Amniotic stem cell (primary cell): ENCODE results near the gene BAMBI.

Experiments
- DNase-seq: peaks from one replicate; lab custom pipeline; 2025; lab: John Stamatoyannopoulos, UW

BAMBI gene

DNA sequence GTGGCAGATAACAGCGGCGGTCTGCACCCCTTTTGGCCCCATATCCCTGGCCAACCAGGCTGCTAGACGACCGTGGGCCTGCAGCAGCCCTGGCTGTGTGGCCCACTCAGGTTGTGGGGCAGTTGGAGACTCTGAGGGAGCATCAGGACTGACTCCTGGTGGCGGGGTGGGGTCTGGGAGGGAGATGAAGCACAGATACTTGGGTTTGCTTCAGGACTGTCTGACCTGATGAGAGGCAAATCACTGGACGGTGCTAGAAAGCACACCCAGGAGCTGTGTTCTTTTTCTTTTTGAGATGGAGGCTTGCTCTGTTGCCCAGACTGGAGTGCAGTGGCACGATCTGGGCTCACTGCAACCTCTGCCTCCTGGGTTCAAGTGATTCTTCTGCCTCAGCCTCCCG lies 28.2 kb downstream of the BAMBI start:
- no peak for DNase-seq

DNA sequence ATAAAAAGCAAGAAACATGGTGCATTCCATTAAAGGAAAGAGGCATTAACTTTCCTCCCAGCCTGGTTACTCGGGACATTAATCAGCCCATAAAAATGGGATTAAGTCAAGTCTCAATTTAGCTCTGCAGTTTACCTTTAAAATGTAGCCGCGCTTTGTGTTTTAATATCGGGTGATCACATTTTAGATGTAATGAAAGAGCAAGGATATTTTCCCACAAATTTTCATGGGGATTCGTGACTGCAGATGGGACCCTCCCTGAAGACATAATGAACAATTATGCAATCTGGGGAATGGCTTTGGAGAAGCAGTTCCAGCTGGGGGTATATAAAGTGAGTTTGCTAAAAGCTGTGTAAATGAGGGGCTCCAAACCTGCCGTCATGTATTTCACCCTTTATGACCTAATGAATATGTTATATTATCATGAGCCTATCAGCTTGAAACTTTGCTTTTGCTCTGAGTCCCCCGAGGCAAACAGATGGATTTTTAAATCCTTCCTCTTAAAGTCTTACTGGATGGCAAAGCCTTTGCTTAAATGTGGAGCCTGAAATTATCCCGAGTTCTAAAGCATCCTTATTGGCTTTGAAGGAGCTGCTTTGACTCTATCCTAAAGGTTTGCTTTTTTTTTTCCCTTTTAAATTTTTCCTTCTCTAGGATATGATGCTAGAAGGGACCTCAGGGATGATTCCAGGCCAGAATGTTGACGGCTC lies 31.8 kb downstream of the BAMBI start:
- DNase-seq, result no peak

DNA sequence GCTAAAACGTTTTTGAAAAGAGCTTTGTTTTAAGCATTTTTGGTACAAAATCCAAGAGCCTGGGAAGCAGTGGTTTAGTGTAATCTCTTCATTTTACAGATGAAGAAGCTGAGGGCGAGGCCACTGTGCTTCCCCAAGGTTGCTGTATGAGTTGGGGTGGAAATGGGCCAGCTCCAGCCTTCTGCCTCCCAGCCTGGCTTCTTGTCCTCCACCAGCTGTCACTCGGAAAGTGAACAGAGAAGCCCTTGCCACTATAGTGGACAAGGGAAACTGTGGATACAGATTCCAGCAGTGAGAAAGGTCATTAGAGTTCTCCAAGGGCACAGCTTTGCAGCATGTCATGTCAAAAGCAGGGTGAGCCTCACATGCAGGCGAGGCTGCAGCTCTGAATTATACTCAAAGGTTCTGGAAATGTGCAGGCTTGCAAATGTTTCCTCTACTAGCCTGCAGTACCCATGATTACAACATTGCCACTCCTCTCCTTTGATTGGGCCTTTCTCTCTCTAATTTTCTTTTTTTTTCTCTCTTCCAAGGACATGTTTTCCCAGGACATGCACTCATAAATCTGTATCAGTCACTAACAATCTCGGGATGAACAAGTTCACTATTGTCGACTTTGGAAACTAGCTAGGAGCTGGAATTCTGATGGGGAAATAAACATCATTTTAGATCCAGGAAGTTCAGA lies 33.0 kb downstream of the BAMBI start:
- no peak for DNase-seq

DNA sequence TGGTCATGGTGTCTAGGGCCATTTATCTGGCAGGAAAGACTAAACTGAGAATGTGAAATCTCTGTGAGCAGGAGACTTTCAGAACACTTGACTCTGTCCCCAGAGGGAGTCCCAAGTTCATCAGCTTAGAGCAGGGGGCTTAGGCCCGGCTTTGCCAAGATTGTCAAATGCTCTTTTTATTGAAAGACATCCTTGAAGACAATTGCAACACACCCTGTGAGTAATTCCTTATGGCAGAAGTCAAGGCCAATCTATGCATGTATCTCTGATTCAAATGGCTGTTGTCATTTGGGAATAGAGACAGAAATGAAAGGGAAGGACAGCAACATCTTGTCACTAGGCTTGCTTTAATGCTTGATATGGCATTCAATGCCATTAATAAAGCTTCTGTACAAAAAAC lies 33.7 kb downstream of the BAMBI start:
- DNase-seq, result no peak

DNA sequence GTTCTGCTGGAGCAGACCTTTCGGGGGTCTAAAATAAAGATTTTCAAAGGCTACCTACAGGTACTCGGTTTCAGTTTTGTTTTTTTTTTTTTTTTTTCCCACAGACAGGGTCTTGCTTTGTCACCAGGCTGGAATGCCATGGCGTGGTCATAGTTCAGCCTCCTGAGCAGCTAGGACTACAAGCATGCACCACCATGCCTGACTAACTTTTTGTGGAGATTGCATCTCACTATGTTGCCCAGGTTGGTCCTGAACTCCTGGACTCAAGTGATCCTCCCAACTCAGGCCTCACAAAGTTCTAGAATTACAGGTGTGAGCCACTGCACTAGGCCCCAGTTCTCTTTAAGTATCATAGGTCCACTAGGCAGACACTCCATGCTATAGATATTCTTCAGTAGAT lies 34.5 kb downstream of the BAMBI start:
- no peak for DNase-seq

DNA sequence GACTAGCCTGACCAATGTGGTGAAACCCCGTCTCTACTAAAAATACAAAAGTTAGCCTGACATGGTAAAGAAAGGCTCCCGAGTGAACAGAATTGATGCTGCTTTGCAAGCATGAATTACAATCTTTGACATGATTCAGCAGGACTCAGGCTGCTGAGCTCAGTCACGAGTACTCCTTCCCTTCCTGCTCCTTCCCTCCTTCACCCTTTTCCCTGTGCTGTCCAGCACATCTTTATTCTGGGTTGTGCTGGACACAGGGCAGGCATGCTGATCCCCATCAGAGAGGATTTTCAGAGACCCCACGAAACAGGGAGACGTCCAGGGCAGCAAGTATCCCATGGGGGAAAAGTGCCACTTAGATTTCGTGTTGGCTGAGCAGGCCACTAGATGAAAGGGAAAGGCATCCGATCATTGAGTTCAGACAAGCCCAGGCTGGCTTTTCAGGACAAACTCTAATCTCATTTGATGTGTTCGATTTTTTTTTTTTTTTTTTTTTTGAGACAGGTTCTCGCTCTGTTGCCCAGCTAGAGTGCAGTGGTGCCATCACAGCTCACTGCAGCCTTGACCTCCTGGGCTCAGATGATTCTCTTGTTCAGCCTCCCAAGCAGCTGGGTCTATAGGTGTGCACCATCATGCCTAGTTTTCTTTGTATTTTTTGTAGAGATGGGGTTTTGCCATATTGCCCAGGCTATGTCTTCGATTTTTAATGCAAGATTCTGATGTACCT lies 36.5 kb downstream of the BAMBI start:
- DNase-seq, result no peak

DNA sequence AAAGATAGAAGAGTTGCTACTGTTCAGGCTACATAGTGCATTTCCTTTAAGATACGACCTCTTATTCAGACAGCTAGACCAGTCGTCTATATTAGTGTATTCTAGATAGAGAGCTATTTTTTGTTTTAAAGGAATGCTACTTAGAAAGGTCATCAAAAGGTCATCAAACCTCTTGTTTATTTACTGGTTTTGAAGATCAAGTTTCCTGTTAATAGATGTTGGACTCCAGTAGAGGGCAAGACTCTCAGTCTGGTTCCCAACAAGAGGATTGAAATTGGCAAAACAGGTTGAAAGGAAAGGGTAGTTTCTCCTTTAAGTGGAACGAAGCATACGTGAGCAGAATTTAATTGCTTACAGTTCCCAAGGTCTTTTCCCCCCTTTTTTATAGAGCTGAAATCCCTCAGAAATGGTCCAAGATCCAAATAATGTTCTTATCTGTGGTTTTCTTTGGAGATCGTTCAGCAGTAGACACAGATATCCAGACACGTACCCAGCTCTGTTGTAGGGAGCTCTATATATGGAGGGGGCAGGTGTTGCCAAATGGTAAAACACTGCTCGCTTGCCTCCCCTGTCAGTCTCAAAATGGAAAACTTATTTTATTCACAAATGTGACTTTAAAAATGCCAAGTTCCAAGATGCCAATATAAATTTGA lies 37.2 kb downstream of the BAMBI start:
- no peak for DNase-seq

DNA sequence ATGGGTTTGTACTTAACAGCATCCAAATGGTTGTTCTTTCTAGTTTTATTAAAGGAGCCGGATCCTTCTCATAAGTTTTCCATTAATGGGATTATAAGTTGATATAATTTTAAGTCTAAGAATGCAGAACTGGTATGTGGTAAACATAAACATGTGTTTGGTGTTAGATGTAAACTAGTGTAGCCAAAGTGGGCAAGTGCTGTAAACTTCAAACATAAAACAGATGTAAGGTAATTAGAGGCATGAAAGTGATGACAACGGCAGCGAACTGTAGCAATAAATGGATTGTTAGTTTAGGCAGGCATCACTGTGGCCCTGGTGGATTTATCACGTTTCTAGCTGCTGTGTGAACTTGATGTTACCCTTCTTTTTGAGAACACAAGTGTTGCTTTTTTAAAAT lies 37.9 kb downstream of the BAMBI start:
- DNase-seq, result no peak

DNA sequence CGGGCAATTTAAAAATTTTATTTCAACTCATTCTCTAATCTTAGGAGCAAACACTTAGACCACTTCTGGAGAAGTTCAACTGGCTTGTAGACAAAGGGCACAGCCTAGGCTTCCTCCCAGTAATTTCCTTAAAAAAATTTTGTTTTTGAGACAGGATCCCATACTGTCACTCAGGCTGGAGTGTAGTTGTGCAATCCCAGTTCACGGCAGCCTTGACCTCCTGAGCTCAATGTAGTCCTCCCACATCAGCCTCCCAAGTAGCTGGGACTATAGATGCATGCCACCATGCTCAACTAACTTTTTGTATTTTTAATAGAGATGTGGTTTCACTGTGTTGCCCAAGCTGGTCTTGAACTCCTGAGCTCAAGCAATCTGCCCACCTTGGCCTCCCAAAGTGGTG lies 38.4 kb downstream of the BAMBI start:
- DNase-seq, result no peak

DNA sequence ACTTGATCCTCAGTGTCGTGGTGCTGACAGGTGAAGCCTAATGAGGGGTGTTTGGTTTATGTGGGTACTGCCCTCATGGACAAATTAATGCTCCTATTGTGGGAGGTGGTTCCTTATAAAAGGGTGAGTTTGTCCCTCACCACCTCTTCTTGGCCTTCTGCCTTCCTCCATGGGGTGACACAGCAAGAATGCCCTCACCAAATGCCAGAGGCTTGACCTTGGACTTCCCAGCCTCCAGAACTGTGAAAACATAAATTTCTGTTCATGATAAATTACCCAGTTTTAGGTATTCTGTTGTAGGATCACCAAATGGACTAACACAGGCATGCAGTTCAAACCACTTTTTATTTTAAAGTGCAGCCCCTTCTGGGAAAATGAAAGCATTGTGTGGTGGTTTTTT lies 39.4 kb downstream of the BAMBI start:
- no peak for DNase-seq

DNA sequence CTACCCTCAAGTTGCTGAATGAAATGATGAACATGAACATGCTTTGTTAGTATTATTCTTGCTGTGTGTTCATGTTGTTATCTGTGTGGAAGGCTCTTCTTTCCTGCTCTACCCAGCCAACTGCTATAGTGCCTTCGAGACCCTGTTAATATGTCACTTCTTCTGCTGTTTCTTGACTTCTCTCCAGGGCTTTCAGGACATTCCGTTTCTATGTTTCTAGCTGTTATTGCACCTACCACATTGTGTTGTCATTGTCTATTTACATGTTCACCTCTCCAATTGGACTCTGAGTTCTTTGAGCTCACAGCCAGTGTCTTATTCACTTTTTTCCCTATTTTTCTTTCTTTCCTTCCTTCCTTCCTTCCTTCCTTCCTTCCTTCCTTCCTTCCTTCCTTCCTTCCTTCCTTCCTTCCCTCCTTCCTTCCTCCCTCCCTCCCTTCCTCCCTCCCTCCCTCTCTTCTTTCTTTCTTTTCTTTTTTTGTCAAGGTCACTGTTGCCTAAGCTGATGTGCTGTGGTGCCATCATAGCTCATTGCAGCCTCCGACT lies 40.4 kb downstream of the BAMBI start:
- DNase-seq, result no peak

DNA sequence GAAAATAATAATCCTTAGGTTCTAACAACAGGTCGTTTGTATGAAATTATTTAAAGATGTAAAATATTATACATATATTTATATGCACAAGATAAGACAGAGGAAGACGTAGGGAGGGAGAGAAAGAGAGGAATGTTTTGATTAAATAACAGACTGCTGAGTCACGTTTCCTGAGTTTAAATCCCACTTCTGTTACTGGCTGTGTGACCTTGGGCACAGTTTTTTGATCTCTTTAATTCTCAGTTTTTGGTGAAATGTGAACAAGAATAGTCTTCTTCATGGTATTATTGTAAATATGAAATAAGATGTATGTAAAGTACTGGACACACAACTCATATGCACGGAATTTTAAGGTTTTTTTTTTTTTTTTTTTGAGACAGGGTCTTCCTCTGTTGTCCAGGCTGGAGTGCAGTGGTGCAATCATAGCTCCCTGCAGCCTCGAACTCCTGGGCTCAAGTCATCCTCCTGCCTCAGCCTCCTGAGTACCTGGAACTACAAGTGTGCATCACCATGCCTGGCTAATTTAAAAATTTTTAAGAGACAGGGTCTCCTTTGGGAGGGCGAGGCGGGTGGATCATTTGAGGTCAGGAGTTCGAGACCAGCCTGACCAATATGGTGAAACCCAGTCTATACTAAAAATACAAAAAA lies 42.6 kb downstream of the BAMBI start:
- DNase-seq, result no peak

DNA sequence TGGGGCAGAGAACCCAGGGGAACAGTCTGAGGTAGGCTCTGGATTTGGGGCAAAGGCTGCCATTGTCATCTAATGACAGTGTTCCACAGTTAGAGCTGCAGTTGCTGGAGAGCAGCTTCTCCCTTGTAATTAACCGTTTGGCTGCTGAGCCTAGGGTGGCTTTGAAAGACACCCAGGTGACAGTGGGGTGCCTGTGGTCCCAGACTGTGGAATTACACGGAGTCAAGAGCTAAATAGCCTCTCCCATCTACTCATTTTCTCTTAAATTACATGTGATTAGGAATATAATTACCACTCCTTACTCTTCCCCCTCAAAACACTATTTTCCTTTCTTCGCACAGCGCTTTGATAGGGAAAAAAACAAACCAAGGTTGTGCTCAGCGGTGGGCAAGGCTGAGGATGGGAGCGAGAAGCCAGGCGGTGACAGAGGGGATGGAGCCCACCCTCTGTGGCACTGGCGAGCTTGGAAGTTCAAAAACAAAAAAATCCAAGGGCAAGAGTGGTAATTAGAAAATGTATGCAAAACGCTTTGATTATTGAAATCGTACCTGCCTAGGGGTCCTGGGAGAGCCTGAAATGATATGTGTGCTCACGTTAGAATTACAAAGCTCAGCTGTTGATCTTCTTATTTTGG lies 44.1 kb downstream of the BAMBI start:
- no peak for DNase-seq

DNA sequence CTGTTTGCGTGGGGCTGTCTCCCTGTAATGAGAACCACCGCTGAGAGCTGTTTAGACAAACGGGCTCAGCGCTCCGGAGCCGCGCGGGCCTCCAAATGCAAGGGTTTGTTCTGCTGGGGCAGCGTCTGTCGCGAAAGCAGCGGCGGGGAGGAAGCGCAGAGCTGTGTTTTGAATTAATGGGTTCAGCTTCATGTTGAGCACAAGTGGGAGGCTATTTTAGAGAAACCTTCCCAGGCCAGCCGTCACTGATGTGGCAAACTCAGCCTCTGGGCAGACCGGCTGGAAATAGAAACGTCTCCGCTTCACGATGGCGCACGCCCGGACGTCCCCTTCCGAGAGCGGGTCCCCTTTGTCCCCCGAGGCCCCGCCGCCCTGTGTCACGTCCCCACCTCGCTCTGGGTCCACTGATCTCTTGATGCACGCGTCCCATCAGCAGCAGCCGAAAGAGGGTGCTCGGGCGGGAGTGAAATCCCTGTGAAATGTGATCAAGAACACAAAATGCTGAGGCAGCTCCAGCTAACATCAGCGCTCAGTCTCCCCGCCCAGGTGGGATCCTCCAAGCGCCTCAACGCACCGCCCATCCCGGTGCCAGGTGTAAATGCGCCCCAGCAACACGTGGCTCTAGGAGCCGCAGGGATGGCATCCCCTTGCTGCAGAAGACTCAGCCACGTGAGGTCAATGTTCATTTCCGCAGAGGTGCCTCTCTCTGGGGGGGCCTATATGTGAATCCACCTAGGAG lies 44.9 kb downstream of the BAMBI start:
- peak; percentile 11 for DNase-seq

DNA sequence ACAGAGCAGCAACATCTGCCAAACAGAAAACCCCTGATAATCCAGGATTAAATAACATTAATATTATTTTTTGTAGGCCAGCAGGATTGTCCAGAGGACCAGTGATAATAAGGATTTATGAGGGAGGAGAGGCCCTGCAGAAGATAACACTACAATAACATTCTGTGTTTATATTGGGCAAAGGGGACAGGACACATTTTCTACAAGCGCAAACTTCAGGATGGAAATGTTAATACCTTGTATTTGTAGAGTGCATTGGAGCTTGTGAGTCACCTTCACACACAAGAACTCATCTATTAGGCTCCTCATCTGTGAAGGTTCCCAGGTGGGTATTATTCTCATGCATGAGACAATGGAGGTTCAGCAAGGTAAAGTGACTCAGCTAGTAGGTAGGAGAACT lies 51.0 kb downstream of the BAMBI start:
- DNase-seq, result no peak

DNA sequence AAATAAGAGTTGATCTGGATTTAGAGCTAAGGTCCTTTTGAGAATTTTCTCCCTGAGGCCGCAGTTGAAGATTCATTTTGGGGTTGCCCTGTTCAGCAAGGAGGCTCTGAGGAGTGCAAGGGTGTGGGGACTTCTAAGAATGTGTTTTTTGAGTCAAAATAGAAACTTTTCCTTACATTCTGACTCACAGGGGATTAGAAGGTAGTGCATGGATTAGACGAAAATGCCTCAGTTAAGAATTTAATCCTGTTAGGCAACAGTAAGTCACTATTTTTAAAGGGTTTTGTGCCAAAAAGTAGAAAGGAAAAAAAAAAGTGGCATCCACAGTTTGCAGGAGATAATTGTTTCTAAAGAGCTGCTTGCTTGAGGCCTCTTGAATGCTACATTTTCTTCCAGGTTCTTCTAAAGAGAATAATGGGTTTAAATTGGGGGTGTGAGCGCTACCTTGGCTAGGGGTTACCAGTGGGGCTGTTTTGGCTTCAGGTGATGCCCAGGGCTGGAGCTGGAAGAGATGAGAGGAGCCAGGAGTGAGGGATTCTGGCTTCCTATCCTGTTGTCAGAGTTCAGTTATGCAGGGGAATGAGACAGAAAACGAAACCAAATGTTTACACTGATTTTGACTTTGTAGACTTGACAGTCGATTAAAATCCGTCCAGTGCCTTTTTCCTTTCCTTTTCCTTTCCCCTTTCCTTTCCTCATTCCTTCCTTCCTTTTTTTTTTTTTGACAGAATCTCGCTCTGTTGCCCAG lies 52.9 kb downstream of the BAMBI start:
- DNase-seq, result peak; percentile 50

DNA sequence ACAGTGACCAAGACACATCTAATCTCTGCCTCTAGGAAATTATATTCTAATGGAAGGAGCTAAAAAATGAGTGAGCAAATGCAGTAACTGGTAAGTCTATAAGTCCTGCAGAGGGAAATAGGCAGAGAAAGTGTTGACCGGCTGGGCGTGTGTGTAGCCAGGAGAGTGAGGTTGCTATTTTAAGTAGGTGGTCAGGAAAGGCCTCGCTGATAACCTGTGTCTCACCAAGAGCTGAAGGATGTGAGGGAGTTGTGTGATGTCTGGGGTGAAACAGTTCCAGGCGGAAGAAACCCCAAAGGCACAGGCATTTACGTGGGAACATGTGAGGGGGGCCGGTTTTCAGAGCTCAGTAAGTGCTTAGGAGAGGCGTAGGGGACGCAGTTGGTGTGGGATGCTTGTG lies 54.8 kb downstream of the BAMBI start:
- no peak for DNase-seq
